Subcutaneous adipose tissue (tissue), 4 donors: ENCODE measurements around the gene MAB21L4. TPM values are rescaled to one million over a fixed set of nuclear protein-coding genes. Genes with fewer than 3 reads are reported as not detected.

Experiments
- CTCF ChIP-seq: fragments of 450-650 bp; IDR thresholded peaks from one replicate; pipeline ENCODE4 v1.5.1; 2016; ENCODE audit warnings: low read depth, mild to moderate bottlenecking, control low read depth, antibody characterized with exemption, moderate library complexity
- total RNA-seq, 4 donors: library from RNA; depleted of rRNA; stranded (reverse); fragments of >200 nt; gene quantifications; one replicate each; pipeline ENCODE4 v1.1.0, GENCODE V29; 2016

Gene MAB21L4
- total RNA-seq = not detected

- no peak for TF ChIP-seq CTCF
Observed at GRCh38 chr2:240895656-240896388, at the start of gene MAB21L4. TSS of gene MAB21L4 (minus strand) at chr2:240896156. CDS start at chr2:240895997, 159 bp downstream.

- no peak for TF ChIP-seq CTCF
Observed at GRCh38 chr2:240936106-240936505, 40.1 kb upstream of the MAB21L4 start.

GRCh38 chr2:240935103-240935876, 39.3 kb upstream of the MAB21L4 start:
- TF ChIP-seq CTCF = no peak

GRCh38 chr2:240934701-240935102, 38.7 kb upstream of the MAB21L4 start:
- TF ChIP-seq CTCF = no peak

- TF ChIP-seq CTCF = no peak
Observed at GRCh38 chr2:240933966-240934700, 38.2 kb upstream of the MAB21L4 start.

- TF ChIP-seq CTCF = no peak
Observed at GRCh38 chr2:240933048-240933965, 37.4 kb upstream of the MAB21L4 start.
